CD14-positive monocyte (primary cell): ENCODE data around the gene GLB1L2. TPM values are rescaled to one million over a fixed set of nuclear protein-coding genes. Genes with fewer than 3 reads are reported as not detected.
A peak's percentile ranks its signal among the peaks of the same experiment; 100 is the strongest.

Experiments used
- DNase-seq, 3 donors: peaks; one replicate each; pipeline ENCODE4 v3.0.0-alpha.2; 2011 to 2022
- H2AFZ ChIP-seq: 2 replicates; pipeline ENCODE4 v1.6.0; 2012; ENCODE audit warnings: mild to moderate bottlenecking, low read depth, low read length, inconsistent platforms; ENCODE audit not compliant: insufficient read depth, poor library complexity, severe bottlenecking
- H3K27ac ChIP-seq, 2 donors: 1 replicate in 1 of 2; 2 replicates in 1 of 2; pipeline ENCODE4 v1.5.1; 2012 to 2013; ENCODE audit warnings: low read length in 2 of 2, control low read depth in 1 of 2, inconsistent platforms in 1 of 2, low read depth in 1 of 2, mild to moderate bottlenecking in 1 of 2
- H3K27me3 ChIP-seq, 2 donors: one replicate each; pipeline versions ENCODE4 v1.6.0 to v1.6.1; 2011 to 2013; ENCODE audit warnings: low read length in 2 of 2; ENCODE audit not compliant: control insufficient read depth in 2 of 2, insufficient read depth in 2 of 2
- H3K36me3 ChIP-seq, 2 donors: replicated peaks in 1 of 2; 1 replicate in 1 of 2; 2 replicates in 1 of 2; pipeline versions ENCODE4 v1.5.1 to v1.6.1; 2012 to 2013; ENCODE audit warnings: low read length in 2 of 2, control low read depth in 1 of 2, inconsistent platforms in 1 of 2, mild to moderate bottlenecking in 1 of 2; ENCODE audit not compliant: insufficient read depth in 2 of 2, control insufficient read depth in 1 of 2
- H3K4me1 ChIP-seq, 2 donors: 1 replicate in 1 of 2; 2 replicates in 1 of 2; pipeline versions ENCODE4 v1.5.1 to v1.6.1; 2012 to 2013; ENCODE audit warnings: low read length in 2 of 2, control low read depth in 1 of 2, inconsistent platforms in 1 of 2, mild to moderate bottlenecking in 1 of 2, moderate library complexity in 1 of 2; ENCODE audit not compliant: insufficient read depth in 2 of 2, control insufficient read depth in 1 of 2
- H3K4me2 ChIP-seq: replicated peaks from 2 replicates; pipeline ENCODE3; 2012; ENCODE audit warnings: low read length, moderate library complexity, mild to moderate bottlenecking; ENCODE audit not compliant: poor library complexity, severe bottlenecking; ENCODE audit errors: extremely low read depth
- H3K4me3 ChIP-seq, 3 experiments: fragments of 200-600 bp in 1 of 3; sonication (generic) in 1 of 3; replicated peaks in 1 of 3; 1 replicate in 2 of 3; 2 replicates in 1 of 3; pipeline ENCODE4 v1.5.1; 2011 to 2013; ENCODE audit warnings: low read length in 3 of 3, mild to moderate bottlenecking in 3 of 3, control low read depth in 2 of 3, low read depth in 2 of 3, inconsistent platforms in 1 of 3, moderate library complexity in 1 of 3
- H3K79me2 ChIP-seq: 2 replicates; pipeline ENCODE4 v1.6.0; 2012; ENCODE audit warnings: mild to moderate bottlenecking, control low read depth, inconsistent platforms, low read length, moderate library complexity; ENCODE audit not compliant: insufficient read depth
- H3K9ac ChIP-seq: 2 replicates; pipeline ENCODE4 v1.6.0; 2017; ENCODE audit warnings: low read length, mild to moderate bottlenecking; ENCODE audit not compliant: insufficient read depth, poor library complexity, severe bottlenecking
- H3K9me3 ChIP-seq, 2 donors: replicated peaks in 1 of 2; 1 replicate in 1 of 2; 2 replicates in 1 of 2; pipeline versions ENCODE4 v1.5.1 to v1.6.1; 2012 to 2013; ENCODE audit warnings: low read length in 2 of 2, control low read depth in 1 of 2; ENCODE audit not compliant: control insufficient read depth in 1 of 2, insufficient read depth in 1 of 2
- H4K20me1 ChIP-seq: 2 replicates; pipeline ENCODE4 v1.6.0; 2012; ENCODE audit warnings: mild to moderate bottlenecking, low read length, control low read depth, moderate library complexity; ENCODE audit not compliant: insufficient read depth
- H3K27ac Mint-ChIP-seq, 7 donors: one replicate each; pipeline ENCODE4 v1.8.0; 2020; ENCODE audit warnings: mild to moderate bottlenecking in 7 of 7, mixed read lengths in 7 of 7, moderate library complexity in 6 of 7, inconsistent platforms in 2 of 7
- H3K27me3 Mint-ChIP-seq, 3 donors: one replicate each; pipeline ENCODE4 v1.8.0; 2021 to 2022; ENCODE audit warnings: low read depth in 3 of 3, mild to moderate bottlenecking in 3 of 3, mixed read lengths in 3 of 3, moderate library complexity in 3 of 3, inconsistent platforms in 1 of 3
- H3K36me3 Mint-ChIP-seq, 2 donors: one replicate each; pipeline ENCODE4 v1.8.0; 2020; ENCODE audit warnings: mixed read lengths in 2 of 2, inconsistent platforms in 1 of 2, mild to moderate bottlenecking in 1 of 2
- H3K4me1 Mint-ChIP-seq: one replicate; pipeline ENCODE4 v1.8.0; 2020; ENCODE audit warnings: mild to moderate bottlenecking, mixed read lengths
- H3K4me3 Mint-ChIP-seq, 2 donors: one replicate each; pipeline ENCODE4 v1.8.0; 2020; ENCODE audit warnings: mild to moderate bottlenecking in 2 of 2, mixed read lengths in 2 of 2, moderate library complexity in 1 of 2
- H3K9me3 Mint-ChIP-seq, 7 donors: one replicate each; pipeline ENCODE4 v1.8.0; 2020 to 2022; ENCODE audit warnings: mixed read lengths in 7 of 7, mild to moderate bottlenecking in 6 of 7, moderate library complexity in 6 of 7, inconsistent platforms in 2 of 7
- WGBS: methylation state at CpG from one replicate; pipeline ENCODE4 v1.1.5; 2013; ENCODE audit warnings: missing lambda C conversion rate; ENCODE audit not compliant: insufficient coverage; 5-methylcytosine and 5-hydroxymethylcytosine counted together
- intact Hi-C, 2 donors: fragments of 100-400 bp; cut with micrococcal nuclease; formaldehyde crosslinking; loops; one replicate each; pipeline versions ENCODE4 v1.15.0 to v1.15.1; 2023
- polyA plus RNA-seq, 3 donors: library from polyadenylated mRNA; depleted of rRNA in 1 of 3; unstranded in 2 of 3; stranded (reverse) in 1 of 3; fragments of 300-500 nt in 2 of 3; fragments of >200 nt in 1 of 3; fragmentation: Illumina TruSeq in 2 of 3; gene quantifications; 1 replicate in 2 of 3; 2 replicates in 1 of 3; pipeline ENCODE4 v1.2.3, GENCODE V29; 2012 to 2021
- TF ChIP-seq, protein P1 (sequence below): fragments of 200-600 bp; IDR thresholded peaks from one replicate; pipeline ENCODE4 v1.8.0; 2022; ENCODE audit warnings: antibody characterized with exemption, mild to moderate bottlenecking

GLB1L2 gene
- polyA plus RNA-seq, 3 donors: not detected

DNA sequence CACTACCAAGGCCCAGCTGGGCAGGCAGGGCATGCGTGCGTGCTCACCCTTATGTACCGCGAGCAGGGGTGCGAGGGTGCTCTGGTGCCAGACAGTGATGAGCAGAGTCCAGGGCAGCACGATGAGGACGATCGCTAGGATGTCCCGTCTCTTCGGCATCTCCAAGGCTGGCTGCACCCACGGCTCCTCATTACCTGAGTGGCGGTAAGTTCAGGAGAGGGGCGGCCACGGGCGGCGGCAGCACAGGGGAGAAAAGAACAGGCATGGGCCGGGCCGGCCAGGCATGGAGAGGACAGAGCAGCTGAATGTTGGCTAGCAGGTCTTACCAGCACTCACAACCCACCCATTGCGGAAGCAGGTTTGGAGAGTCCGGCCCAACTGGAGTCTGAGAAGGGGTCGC, 55.7 kb downstream of the GLB1L2 start:
- Mint-ChIP-seq H3K9me3 (no peaks in the 10 kb centered on the region), H3K4me1 (peaks cover 6% of the 10 kb centered on the region), H3K27me3 (peaks cover 2 to 15% (median 13%) of the 10 kb centered on the region in 3 donors), H3K27ac (peak overlapping the region in 1 of 7 donors; percentile 50), H3K36me3 (no peaks in the 10 kb centered on the region), H3K4me3 (no peak overlapping the region)
- Histone ChIP-seq H3K4me3 (no peak overlapping the region), H3K27ac (no peak overlapping the region), H3K4me2 (no peak overlapping the region), H3K27me3 (no peaks in the 10 kb centered on the region), H3K36me3 (no peaks in the 10 kb centered on the region), H4K20me1 (no peaks in the 10 kb centered on the region), H3K9ac (no peak overlapping the region), H3K4me1 (no peaks in the 10 kb centered on the region), H3K9me3 (no peaks in the 10 kb centered on the region), H3K79me2 (no peaks in the 10 kb centered on the region), H2AFZ (no peak overlapping the region)
- TF ChIP-seq, protein P1, sequence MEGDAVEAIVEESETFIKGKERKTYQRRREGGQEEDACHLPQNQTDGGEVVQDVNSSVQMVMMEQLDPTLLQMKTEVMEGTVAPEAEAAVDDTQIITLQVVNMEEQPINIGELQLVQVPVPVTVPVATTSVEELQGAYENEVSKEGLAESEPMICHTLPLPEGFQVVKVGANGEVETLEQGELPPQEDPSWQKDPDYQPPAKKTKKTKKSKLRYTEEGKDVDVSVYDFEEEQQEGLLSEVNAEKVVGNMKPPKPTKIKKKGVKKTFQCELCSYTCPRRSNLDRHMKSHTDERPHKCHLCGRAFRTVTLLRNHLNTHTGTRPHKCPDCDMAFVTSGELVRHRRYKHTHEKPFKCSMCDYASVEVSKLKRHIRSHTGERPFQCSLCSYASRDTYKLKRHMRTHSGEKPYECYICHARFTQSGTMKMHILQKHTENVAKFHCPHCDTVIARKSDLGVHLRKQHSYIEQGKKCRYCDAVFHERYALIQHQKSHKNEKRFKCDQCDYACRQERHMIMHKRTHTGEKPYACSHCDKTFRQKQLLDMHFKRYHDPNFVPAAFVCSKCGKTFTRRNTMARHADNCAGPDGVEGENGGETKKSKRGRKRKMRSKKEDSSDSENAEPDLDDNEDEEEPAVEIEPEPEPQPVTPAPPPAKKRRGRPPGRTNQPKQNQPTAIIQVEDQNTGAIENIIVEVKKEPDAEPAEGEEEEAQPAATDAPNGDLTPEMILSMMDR: no peak
- 88% methylated on average over 11 of the region's 21 CpGs for WGBS
- no peak for DNase-seq
- intact Hi-C loops: no loop called here

DNA sequence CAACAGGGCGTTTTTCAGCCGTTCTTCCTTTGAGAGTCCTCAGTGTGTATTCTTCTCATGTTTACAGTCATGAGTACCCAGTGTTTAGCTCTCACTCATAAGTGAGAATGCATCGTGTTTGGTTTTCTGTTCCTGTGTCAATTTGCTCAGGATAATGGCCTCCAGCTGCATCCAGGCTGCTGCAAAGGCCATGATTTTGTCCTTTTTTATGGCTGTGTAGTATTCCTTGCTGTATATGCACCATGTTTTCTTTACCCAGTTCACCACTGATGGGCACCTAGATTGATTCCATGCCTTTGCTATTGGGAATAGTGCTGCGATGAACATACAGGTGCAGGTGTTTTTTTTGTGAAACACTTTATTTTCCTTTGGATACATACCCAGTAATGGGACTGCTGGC, 56.8 kb downstream of the GLB1L2 start:
- no peak overlapping the region for H2AFZ ChIP-seq
- no peak overlapping the region for H3K4me3 ChIP-seq
- DNase-seq: no peak
- H3K27ac Mint-ChIP-seq: no peak overlapping the region
- no peaks in the 10 kb centered on the region for H3K4me1 ChIP-seq
- no peaks in the 10 kb centered on the region for H3K27me3 ChIP-seq
- H3K27me3 Mint-ChIP-seq: peaks cover 2 to 15% (median 13%) of the 10 kb centered on the region in 3 donors
- H4K20me1 ChIP-seq: no peaks in the 10 kb centered on the region
- H3K36me3 ChIP-seq: no peaks in the 10 kb centered on the region
- H3K79me2 ChIP-seq: no peaks in the 10 kb centered on the region
- H3K9me3 Mint-ChIP-seq: no peaks in the 10 kb centered on the region
- peaks cover 6% of the 10 kb centered on the region for H3K4me1 Mint-ChIP-seq
- H3K36me3 Mint-ChIP-seq: no peaks in the 10 kb centered on the region
- no peak overlapping the region for H3K4me2 ChIP-seq
- TF ChIP-seq, protein P1: no peak
- no CpG with 5 or more reads among the region's 4 CpGs for WGBS
- no peak overlapping the region for H3K9ac ChIP-seq
- intact Hi-C loops: no loop called here
- H3K27ac ChIP-seq: no peak overlapping the region
- no peak overlapping the region for H3K4me3 Mint-ChIP-seq
- no peaks in the 10 kb centered on the region for H3K9me3 ChIP-seq
